ENCODE results near the gene GADD45A.
"Not testable (repeated sequence)": the region's sequence is repeated elsewhere in the genome, so short reads cannot be mapped to it uniquely, and the experiment has no call there.

The GADD45A gene, protein sequence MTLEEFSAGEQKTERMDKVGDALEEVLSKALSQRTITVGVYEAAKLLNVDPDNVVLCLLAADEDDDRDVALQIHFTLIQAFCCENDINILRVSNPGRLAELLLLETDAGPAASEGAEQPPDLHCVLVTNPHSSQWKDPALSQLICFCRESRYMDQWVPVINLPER

DNA sequence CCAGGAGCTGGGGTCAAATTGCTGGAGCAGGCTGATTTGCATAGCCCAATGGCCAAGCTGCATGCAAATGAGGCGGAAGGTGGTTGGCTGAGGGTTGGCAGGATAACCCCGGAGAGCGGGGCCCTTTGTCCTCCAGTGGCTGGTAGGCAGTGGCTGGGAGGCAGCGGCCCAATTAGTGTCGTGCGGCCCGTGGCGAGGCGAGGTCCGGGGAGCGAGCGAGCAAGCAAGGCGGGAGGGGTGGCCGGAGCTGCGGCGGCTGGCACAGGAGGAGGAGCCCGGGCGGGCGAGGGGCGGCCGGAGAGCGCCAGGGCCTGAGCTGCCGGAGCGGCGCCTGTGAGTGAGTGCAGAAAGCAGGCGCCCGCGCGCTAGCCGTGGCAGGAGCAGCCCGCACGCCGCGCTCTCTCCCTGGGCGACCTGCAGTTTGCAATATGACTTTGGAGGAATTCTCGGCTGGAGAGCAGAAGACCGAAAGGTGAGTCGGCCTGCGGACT is at the start of gene GADD45A:
TSS of gene GADD45A (plus strand) at position 135 of the 491 bp plus-strand sequence. CDS start at position 429, 294 bp downstream.
- peak; percentile 98 for DNase-seq (ENCODE audit: low spot score)

DNA sequence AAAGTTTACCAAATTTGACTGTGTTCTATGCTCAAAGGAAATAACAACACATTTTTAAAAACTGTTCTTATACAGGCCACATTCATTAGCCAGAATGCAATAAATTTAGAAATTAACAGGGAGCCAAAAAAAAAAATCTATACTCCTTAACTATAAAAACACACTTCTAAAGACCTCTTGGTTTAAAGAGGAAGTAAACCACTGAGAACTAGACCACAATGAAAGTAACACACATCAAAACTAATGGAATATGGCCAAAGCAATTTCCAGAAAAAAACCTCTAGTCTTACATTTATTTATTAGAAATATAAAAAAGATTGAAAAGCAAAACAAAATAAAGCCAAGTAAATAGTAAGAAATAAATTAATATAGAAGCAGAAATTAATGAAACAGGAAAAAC is 48.9 kb upstream of the GADD45A start:
- no peak for DNase-seq (ENCODE audit: low spot score)

DNA sequence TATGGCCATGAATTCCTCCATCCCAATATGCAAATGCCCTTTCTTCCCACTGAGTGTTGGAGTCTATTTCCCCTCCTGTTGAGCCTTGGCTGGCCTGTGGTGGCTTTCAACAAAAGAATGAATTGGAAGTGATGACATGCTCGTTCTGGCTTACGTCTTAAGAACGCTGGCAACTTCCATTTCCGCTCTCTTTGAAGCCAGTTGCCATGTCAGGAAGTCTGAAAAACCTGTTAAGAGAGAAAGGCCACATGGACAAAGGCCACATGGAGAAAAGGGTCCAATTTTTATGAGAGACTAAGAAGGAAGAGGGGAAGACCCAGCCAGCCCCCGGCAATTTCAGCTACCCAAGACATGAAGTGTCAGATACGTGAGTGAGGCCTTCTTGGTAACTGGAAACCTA is 45.6 kb upstream of the GADD45A start:
- DNase-seq (ENCODE audit: low spot score), result no peak

DNA sequence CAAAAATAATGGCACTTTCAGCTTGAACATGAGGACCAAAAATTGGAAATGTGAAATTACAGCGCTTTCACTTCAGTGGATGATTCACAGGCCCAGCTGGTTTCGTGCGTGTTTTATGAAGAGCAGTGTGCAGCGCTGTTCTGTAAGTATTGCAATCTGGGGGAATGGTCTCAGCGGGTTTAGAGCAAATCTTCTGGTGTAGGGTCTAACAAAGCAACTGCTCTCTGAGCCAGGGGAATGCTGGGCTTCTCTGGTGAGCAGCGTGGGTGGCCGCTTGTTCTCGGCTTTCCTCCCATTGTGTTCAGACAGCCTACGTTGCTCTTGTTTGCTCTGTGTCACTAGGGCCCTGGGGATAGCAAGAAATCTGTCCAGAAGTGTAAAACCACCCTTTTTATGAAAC is 42.4 kb upstream of the GADD45A start:
- DNase-seq (ENCODE audit: low spot score), result no peak

DNA sequence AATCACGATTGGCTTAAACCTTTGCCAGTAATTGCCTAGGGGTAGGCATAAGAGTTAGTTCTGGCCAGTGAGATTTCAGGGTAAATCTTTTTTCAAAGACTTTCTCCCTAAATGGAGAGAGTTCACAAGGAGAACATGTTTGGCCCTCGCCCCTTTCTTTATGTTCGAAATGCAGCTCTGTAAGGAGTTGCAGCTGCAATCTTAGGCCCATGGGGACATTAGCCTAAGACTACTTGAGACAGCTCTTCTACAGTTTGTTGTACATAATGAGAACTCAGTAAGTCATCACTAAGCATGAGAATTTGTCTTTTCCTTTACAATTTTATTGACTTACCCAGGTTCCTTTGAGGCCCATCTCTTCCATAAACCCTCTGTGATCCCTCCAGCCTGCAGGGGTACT is 40.4 kb upstream of the GADD45A start:
- no peak for DNase-seq (ENCODE audit: low spot score)

DNA sequence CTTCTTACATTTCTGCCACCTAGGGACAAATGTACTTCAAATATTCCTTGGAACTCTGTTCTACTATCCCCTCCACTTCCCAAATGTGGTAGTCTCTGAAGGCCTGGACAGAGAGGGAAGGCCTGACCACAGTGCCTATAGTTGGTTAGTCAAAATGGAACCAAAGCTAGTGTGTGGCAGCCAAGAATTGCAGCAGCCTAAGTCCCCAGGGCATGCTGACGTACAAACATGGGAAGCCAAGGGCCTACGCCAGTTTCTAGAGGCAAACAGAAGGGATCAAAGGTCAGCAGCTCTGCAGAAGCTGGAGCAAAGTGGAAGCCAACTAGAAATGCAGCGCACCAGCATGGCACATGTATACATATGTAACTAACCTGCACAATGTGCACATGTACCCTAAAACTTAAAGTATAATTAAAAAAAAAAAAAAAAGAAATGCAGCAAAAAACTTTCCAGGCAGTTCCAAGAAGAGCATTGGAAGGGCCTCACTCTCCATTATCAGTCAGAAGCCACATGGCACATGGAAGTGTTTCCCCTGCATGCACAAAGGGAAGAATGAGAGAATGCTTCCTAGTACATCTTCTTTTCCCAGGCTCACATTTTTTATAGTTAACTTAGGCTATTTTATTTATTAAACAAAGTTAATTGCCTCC is 39.4 kb upstream of the GADD45A start:
- DNase-seq (ENCODE audit: low spot score), result no peak

DNA sequence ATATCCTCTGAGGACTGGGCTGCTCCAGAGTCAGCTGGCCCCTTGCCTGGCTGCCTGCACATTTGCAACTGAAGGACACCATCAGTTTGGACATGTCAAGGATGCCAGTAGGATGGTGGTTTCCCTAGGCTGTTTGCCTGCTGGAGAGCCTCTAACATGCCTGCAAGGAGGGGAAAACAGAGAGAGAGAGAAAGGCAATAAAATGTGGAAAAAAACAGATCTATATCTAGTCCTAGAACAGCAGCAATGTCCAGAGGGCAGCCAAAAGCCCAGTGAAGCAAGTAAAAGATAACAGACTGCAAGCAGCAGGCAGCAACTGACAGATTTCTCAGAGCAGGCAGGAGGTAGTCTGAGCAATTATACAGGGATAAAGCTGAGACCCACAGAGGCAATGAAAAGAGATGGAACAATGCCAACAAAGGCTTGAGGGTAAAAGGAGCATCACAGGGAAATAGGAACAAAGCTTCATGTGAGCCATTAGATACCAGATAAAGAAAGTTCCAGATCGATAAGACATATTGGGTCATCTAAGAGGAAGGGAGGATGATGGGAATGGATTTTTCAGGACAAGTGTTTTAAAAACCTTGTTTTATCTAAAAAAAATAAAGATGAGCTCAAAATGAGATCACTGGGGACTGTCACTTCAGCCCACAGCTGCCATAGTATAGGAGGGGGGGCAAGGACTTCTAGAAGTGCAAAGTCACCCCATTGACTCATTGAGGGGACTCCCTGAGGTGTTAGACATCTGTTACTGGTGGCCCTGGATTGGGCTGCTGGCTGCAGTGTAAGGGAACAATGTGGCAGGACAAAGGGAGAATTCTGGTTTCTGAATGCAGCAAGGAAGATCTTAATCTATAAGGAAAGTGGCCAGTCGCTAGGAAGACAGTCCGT is 38.6 kb upstream of the GADD45A start:
- no peak for DNase-seq (ENCODE audit: low spot score)

DNA sequence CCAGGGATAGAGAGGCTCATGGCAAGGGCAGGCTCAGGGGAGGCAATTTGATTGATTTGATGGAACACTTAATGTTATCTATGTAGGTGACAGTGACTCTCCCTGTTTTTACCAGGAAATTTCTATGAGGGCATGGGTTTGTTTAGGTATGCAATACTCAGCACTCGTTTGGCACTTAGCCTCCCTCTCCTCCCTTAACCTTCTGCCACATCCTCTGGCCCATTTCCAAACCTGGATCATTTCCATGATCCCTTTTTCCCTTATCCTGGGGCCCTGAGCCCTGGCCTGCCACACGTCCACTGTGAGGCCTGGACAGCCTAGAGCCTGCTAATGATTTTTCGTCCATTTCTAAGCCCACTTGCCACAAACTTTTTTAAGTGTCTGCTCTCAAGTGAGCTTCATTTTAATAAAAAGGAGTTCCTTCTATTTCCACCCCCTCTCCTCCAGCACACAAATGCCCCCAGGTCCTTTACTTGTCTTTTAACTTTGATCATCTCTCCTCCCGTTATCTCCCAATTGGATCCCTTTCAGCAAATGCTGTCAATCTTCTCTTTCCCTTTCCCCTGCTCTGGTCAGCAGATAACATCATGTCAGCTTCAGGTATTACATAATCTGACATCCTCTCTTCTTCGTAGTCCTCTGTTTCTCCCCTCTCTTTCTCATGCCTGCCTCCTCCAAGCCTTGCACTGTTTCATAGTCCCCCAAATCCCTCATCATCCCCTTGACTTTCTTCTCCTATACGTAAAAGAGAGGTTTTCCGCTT is 37.8 kb upstream of the GADD45A start:
- DNase-seq (ENCODE audit: low spot score), result no peak

DNA sequence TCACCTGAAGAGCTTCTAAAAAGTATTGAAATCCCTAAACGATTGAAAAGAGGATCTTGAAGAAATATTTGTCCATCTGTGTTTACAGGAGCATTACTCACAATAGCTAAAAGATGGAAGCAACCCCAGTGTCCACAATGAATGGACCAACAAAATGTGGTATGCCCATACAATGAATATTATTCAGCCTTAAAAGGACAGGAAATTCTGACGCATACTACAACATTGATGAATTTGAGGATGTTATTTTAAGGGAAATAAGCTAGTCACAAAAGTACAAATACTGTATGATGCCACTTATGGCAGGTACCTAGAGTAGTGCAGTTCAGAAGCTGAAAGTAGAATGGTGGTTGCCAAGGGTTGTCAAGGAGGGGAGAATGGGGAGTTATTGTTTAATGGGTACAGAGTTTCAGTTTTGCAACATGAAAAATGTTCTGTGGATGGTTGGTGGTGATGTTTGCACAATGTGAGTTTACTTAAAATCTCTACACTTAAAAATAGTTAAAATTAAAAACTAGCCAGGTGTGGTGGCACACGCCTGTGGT is 37.1 kb upstream of the GADD45A start:
- DNase-seq (ENCODE audit: low spot score), result no peak

DNA sequence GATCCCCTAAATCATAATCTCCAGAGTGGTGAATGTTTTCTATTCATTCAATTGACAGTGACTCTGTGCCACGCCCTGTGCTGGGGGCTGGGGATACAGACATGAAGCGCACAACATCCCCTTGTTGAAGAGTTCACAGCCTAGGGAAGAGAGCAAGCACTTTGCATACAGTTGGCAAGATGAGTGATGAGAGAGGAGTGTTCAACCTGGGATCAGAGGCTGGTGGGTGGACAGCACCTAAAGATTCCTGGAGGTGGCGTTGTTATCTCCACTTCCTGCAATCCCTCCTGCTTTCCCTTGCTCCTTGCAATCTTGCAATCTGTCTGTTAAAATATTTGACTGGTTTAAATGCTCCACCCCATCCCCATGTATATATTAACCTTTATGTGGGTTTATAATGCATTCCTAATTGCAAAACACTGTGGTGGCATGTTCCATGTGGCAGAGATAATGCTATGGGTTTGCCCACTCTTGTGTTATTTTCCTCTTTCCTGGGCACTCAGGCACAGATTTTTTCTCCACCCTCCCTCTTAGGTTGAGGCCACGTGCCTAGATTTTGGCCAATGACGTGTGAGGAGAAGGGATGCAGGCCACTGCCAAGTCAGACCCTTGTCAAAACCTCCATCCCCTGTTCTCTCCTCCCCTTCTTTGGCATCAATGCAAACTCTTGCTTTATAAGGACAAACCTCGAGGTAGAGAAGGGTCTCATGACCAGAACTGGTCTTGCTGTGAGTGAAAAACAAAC is 36.2 kb upstream of the GADD45A start:
- DNase-seq (ENCODE audit: low spot score), result no peak

DNA sequence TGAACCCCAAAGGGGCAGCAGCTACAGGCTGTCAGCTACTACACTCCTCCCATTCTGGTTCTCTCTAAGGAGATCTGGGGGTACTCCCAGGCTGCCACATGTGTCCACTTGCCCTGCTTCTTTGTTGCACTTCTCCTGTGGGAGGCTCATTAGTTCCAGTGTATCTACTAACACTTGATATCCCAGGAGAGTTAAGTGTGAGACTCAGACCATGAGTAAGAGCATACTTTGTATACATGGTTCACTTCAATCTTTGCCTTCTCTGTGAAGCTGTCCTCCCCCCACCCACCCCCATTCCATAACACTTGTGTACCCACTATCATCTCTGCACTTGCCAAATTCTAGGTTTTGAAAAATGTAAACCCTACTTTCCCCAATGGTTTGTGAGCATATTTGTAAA is 34.9 kb upstream of the GADD45A start:
- no peak for DNase-seq (ENCODE audit: low spot score)

DNA sequence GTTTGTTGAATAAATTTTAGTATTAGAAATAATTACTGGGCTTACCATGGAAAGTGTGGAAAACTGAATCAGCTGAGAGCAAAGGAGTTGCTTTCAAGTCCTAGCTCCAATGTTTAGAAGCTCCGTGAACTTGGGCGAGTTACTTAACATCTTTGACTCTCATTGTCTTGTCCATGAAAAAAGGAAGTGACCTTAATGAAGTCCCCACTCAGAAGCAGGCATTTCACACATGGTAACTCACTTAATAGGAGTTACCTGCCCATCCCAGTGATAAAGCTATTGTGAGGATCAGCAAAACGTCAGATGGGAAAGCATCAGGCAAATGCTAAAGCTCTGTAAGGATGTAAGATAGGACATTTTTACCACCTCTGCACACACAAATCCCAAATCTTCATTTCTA is 34.0 kb upstream of the GADD45A start:
- no peak for DNase-seq (ENCODE audit: low spot score)

DNA sequence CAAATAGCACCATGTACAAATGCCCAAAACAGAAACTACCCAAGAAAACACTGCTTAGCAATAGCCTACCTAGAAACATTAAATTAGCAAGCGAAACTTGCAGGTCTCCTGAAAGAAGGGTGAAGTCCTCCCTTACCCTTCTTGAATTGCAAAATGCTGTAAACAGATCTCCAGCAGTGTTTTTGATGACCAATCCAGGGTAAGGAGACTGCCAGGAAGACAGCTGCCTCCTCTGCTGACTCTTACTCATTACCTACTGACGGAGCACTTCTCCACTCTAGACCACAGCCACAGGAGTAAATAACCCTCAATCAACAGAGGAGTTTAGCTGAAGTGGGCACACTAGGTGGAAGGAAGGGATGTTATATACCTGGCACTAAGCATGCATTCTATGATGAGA is 32.2 kb upstream of the GADD45A start:
- no peak for DNase-seq (ENCODE audit: low spot score)

DNA sequence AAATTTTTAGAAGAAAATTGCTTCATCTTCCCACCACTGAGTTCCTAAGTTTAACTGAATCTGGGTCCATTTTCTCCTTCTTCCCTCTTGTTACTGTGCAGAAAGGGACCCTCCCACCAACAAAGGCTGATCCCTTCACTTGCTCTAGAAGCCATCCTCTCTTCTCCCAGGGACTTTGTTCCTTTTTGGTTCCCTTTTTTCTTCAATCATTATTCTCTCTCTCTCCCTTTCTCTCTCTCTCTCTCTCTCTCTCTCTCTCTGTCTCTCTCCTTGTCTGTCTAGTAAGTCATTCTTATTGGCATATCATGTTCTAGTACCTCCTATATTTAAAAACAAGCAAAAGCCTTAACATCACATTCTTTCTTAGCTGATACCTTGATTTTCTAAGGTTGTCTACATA is 31.7 kb upstream of the GADD45A start:
- no peak for DNase-seq (ENCODE audit: low spot score)

DNA sequence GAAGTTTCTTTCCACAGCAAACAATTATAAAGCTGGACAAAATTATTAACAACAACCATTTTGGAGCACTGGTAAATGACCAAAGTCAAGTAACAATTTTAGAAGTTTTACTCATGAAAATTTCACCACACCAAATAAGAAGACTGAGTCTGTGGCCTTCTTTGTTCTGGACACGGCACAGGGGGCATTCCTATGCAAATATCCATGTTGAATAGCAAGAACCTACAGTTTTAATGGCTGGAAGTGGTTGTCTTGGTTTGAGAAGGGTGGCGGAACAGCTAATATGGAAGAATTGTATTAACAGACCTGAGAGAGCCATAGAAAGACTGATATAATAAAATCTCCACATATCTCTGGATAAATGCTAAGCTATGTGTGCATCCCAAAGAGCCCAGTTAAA is 29.4 kb upstream of the GADD45A start:
- no peak for DNase-seq (ENCODE audit: low spot score)

DNA sequence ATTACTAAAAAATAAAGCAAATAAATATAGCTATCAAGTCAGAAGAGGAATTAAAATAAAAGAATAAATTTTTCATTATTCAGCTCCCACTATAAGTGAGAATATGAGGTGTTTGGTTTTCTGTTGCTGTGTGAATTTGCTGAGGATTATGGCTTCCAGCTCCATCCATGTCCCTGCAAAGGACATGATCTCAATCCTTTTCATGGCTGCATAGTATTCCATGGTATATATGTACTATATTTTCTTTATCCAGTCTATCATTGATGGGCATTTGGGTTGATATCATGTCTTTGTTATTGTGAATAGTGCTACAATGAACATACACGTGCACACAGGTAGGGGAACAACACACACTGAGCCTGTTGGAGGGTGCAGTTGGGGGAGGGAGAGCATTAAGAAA is 27.8 kb upstream of the GADD45A start:
- not testable (repeated sequence) for DNase-seq (ENCODE audit: low spot score)

DNA sequence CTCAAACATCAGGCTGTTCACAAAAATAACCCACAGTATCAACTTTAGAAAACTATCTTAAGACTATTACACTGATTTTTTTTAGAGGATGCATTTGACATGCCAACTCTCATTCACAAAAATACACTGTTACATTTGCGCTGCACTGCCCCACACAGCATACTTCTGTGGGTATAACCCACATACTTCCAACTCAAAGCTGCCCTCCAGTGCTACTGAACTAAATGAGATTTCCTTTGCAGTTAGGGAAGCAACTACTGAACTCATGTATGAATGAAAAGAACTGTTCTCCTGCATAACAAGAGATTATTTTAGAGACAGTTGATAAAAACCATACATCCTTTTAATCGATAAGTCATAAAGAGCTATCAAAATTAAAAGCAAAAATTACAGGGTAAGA is 25.8 kb upstream of the GADD45A start:
- no peak for DNase-seq (ENCODE audit: low spot score)

DNA sequence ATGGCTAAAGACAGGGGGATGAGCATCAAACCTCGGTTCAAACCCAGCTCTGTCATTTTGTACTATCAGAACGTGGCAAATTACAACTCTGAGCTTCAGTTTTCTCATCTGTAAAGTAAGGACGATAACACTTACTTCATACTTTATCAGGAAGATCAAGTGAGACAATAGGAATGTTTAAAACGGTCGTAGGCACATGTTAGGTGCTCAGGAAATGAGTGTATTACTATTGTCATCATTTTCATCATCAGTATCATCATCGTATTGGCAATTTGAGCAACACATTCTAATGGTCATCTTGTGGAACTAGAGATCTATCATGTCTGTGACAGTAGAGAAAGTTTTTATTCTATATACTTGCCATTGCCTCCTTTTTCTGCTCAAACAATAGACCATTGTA is 22.1 kb upstream of the GADD45A start:
- DNase-seq (ENCODE audit: low spot score), result no peak

DNA sequence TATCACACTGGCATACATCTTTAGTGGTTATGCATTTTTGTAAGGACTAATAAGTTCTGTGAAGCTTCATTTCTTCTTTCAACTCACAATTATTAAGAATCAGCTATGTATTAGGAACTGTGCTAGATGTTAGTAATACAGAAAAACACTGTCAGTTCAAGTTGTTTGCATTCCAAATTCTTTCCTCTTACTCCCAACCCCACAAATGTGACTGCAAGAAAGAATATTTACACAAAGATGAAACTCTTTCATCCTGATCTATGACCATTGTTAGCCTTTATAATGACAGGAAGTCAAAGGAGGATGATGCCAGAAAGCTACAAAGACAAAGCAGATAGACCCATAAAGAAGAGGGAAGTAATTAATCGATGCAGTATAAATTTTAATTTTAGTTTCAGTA is 21.0 kb upstream of the GADD45A start:
- DNase-seq (ENCODE audit: low spot score), result no peak

DNA sequence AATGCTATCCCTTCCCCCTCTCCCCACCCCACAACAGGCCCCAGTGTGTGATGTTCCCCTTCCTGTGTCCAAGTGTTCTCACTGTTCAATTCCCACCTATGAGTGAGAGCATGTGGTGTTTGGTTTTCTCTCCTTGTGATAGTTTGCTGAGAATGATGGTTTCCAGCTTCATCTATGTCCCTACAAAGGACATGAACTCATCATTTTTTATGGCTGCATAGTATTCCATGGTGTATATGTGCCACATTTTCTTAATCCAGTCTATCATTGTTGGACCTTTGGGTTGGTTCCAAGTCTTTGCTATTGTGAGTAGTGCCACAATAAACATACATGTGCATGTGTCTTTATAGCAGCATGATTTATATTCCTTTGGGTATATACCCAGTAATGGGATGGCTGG is 19.7 kb upstream of the GADD45A start:
- not testable (repeated sequence) for DNase-seq (ENCODE audit: low spot score)

DNA sequence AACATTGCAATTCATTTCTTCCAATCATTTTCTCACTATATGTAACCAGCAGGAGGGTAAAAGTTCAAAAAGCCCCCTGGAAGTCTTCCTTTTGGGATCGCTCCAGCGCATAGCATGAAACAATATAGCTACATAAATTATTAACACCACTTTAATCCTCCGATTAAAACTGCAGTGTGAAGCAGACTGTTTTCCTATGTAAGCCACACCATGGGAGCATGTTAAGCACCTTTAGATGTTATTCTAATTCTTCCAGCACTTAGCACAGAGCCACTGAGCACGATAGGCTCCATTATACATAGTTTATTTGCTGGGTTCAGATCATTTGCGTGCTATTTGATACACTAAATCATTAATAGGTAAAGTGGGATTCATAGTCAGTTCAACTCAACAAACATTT is 18.4 kb upstream of the GADD45A start:
- no peak for DNase-seq (ENCODE audit: low spot score)

All from hematopoietic multipotent progenitor cell treated with erythropoietin and hydrocortisone succinate and interleukin-3 and kit ligand, for 15 days (in vitro differentiated cells).